ENCODE measurements around the gene CATSPERE. TPM values are rescaled to one million over a fixed set of nuclear protein-coding genes. Genes with fewer than 3 reads are reported as not detected.

The CATSPERE gene
- total and polyA plus RNA-seq, 12 donors: 0.18 to 2.6 (median 1.2) TPM

- Histone ChIP-seq H3K27me3 (no peaks in the 10 kb centered on the region), H3K4me1 (replicated peaks in 1 of 2) (peaks cover 6 to 70% of the 10 kb centered on the region in 2 donors), H3K27ac (peak overlapping the region in 2 of 5 donors; percentile 33 to 40), H3K9me3 (replicated peaks in 1 of 3) (no peaks in the 10 kb centered on the region), H3K36me3 (replicated peaks in 1 of 2) (no peaks in the 10 kb centered on the region), H3K4me3 (no peak overlapping the region)
- TF ChIP-seq POLR2A (IDR thresholded peaks at IDR 0.05) (no peak), CTCF (IDR thresholded peaks at IDR 0.05) (no peak)
- no peak for DNase-seq
- intact Hi-C loops (cut with DNase I): no loop called here
- WGBS, 4 donors: 59 to 80% (median 68%) methylated on average over 2 of the region's 2 CpGs
Measured at GRCh38 chr1:244445320-244446181, 15.5 kb upstream of the CATSPERE start.

- no peak for DNase-seq
- Histone ChIP-seq H3K27ac (no peak overlapping the region), H3K4me3 (no peak overlapping the region), H3K36me3 (replicated peaks in 1 of 2) (no peaks in the 10 kb centered on the region), H3K4me1 (replicated peaks in 1 of 2) (peaks cover 6 to 70% of the 10 kb centered on the region in 2 donors), H3K27me3 (no peaks in the 10 kb centered on the region), H3K9me3 (replicated peaks in 1 of 3) (no peaks in the 10 kb centered on the region)
- WGBS, 4 donors: 29 to 50% (median 38%) methylated on average over 1 of the region's 1 CpG
- TF ChIP-seq CTCF (IDR thresholded peaks at IDR 0.05): no peak
- no peak for TF ChIP-seq POLR2A (IDR thresholded peaks at IDR 0.05)
- intact Hi-C loops (cut with DNase I): no loop called here
Measured at GRCh38 chr1:244447024-244447423, 14.0 kb upstream of the CATSPERE start.

- 86 to 96% (median 89%) methylated on average over 2 of the region's 2 CpGs for WGBS, 4 donors
- no peak for DNase-seq
- intact Hi-C loops (cut with DNase I): no loop called here
- Histone ChIP-seq H3K36me3 (replicated peaks in 1 of 2) (no peaks in the 10 kb centered on the region), H3K9me3 (replicated peaks in 1 of 3) (no peaks in the 10 kb centered on the region), H3K4me1 (replicated peaks in 1 of 2) (peaks cover 6 to 68% of the 10 kb centered on the region in 2 donors), H3K27ac (no peak overlapping the region), H3K27me3 (no peaks in the 10 kb centered on the region), H3K4me3 (no peak overlapping the region)
- no peak for TF ChIP-seq POLR2A (IDR thresholded peaks at IDR 0.05)
- no peak for TF ChIP-seq CTCF (IDR thresholded peaks at IDR 0.05)
Measured at GRCh38 chr1:244447552-244447951, 13.5 kb upstream of the CATSPERE start.

- peaks cover 0 to 64% of the 10 kb centered on the region in 2 donors for H3K4me1 ChIP-seq (replicated peaks in 1 of 2)
- H3K27ac ChIP-seq: no peak overlapping the region
- no peak overlapping the region for H3K4me3 ChIP-seq
- H3K36me3 ChIP-seq (replicated peaks in 1 of 2): no peaks in the 10 kb centered on the region
- no peak for TF ChIP-seq CTCF (IDR thresholded peaks at IDR 0.05)
- TF ChIP-seq POLR2A (IDR thresholded peaks at IDR 0.05): no peak
- 82 to 86% (median 84%) methylated on average over 5 of the region's 5 CpGs for WGBS, 4 donors
- intact Hi-C loops (cut with DNase I): no loop called here
- H3K27me3 ChIP-seq: no peaks in the 10 kb centered on the region
- no peaks in the 10 kb centered on the region for H3K9me3 ChIP-seq (replicated peaks in 1 of 3)
- DNase-seq: no peak
Measured at GRCh38 chr1:244448279-244449036, 12.6 kb upstream of the CATSPERE start.

Data from adrenal gland (tissue), 12 donors.